K562 (cell line): ENCODE data around the gene DTX4.

Experiments
- KAT2B ChIP-seq: IDR thresholded peaks from one replicate; pipeline ENCODE4 v1.6.1; 2012; ENCODE audit warnings: low read depth, mild to moderate bottlenecking, control low read depth, inconsistent platforms, low read length, moderate library complexity
- SMAD1 ChIP-seq: fragments of 150-350 bp; IDR thresholded peaks from 2 replicates; pipeline ENCODE4 v1.6.1; 2014; ENCODE audit warnings: low read length, low read depth; ENCODE audit not compliant: partially characterized antibody
- ZBED1 ChIP-seq: IDR thresholded peaks from 2 replicates; pipeline ENCODE4 v1.6.1; 2014
- ZNF232 ChIP-seq: sonication (generic); formaldehyde crosslinking; IDR thresholded peaks from 2 replicates; pipeline ENCODE4 v1.8.0; 2022; ENCODE audit warnings: mild to moderate bottlenecking, missing genetic modification reagents
- ZNF551 ChIP-seq: fragments of 250-450 bp; sonication (Bioruptor Pico); IDR thresholded peaks from 2 replicates; pipeline ENCODE4 v1.5.0; 2021; ENCODE audit warnings: mild to moderate bottlenecking, moderate library complexity
- TF ChIP-seq, protein P1 (sequence below): fragments of 250-450 bp; sonication (Bioruptor Pico); IDR thresholded peaks from 2 replicates; pipeline ENCODE4 v1.4.0; 2020; ENCODE audit warnings: mild to moderate bottlenecking, moderate library complexity

DNA sequence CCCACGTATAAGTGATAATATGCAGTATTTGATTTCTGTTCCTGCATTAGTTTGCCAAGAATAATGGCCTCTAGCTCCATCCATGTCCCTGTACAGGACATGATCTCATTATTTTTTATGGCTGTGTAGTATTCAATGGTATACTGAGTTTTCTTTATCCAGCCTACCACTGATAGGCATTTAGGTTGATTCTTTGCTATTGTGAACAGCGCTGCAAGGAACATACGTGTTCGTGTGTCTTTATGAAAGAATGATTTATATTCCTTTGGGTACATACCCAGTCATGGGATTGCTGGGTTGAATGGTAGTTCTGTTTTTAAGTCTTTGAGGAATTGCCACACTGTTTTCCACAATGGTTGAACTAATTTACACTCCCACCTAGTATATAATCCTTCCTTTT is 30.7 kb upstream of the DTX4 start:
- TF ChIP-seq, protein P1, sequence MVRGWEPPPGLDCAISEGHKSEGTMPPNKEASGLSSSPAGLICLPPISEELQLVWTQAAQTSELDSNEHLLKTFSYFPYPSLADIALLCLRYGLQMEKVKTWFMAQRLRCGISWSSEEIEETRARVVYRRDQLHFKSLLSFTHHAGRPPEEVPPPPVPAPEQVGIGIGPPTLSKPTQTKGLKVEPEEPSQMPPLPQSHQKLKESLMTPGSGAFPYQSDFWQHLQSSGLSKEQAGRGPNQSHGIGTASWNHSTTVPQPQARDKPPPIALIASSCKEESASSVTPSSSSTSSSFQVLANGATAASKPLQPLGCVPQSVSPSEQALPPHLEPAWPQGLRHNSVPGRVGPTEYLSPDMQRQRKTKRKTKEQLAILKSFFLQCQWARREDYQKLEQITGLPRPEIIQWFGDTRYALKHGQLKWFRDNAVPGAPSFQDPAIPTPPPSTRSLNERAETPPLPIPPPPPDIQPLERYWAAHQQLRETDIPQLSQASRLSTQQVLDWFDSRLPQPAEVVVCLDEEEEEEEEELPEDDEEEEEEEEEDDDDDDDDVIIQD = no peak
- TF ChIP-seq ZNF551 (no peak), SMAD1 (no peak), ZNF232 (CRISPR knock-in tag) (no peak), KAT2B (no peak), ZBED1 (no peak)
